Activated T-cell treated with anti-CD3 and anti-CD28 coated beads for 4 hours (primary cell): Measurements from ENCODE around the gene RNU1-3.
"Not testable (repeated sequence)": the region's sequence is repeated elsewhere in the genome, so short reads cannot be mapped to it uniquely, and the experiment has no call there.

Experiments
- DNase-seq: peaks from one replicate; pipeline ENCODE4 v3.0.0-alpha.2; 2020

Gene RNU1-3

DNA sequence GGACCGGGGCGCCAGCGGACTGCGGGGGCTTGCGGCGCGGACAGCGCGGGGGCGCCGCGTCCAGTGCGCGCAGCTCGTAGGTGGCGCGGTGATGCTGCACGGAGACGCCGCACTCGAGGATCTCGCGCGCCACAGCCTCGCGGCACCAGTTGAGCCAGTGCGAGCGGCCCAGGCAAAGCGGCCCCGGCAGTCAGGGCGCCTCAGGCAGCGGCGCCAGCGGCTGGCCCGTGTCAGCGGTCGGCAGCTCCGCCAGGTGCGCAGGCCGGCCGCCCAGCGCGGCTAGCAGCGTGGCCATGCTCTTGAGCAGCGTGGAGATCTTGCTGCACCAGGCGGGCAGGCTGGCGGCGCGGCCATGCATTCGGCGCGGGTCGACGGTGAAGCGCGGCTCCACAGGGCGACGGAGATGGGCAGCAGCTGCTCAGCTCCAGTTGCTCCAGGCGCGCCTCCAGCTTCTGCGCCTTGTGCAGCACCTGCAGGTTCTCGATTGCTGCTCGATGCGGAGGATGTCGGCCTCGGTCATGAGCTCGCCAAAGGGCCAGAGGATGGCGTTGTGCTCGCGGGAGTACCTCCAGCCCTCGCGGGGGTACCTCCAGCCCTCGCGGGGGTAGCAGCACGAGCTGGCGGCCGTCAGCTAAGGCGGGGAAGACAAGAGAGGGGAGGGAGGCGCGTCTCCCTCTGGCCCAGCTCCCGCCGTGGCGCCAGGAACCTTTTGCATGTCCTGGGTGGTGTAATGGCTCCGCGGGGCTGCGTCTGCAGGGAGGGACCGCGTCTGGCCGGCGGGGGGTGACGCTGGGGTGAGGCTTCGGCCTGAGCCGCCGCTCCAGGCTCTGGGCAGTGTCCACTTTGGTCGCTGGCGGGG lies 26.9 kb upstream of the RNU1-3 start:
- not testable (repeated sequence) for DNase-seq

DNA sequence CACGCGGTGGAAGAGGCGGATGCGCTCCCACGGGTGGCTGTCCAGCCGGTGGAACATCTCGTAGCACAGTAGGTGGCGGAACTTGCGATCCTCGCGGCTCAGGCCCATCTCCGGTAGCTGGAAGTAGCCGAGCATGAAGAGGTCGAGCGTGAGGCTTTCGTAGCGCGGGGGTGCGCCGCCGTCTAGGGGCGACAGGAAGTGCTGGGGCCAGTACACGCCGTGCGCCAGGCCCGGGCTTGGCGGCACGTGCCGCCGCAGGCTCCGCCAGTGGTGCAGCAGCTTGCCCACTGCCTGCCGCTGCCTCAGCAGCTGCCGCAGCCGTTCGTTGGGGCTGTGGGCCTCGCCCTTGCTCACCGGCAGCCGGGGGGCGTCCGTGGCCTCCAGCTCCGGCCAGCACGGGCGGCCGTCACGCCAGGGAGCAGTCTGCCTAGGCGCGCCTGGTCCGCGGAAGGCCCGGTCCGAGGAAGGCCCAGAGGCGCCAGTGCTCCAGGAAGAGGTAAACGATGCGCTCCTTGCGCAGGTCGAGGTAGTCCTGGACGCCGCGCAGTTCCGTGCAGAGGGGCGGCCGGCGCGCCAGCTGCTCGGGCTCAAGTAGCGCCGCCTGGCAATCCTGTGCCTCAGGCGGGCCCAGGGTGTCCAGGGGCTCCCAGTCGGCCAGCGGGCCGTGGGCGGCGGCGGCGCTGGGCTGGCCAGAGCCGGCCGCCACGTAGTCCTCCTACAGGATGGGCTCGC lies 26.1 kb upstream of the RNU1-3 start:
- DNase-seq: not testable (repeated sequence)

DNA sequence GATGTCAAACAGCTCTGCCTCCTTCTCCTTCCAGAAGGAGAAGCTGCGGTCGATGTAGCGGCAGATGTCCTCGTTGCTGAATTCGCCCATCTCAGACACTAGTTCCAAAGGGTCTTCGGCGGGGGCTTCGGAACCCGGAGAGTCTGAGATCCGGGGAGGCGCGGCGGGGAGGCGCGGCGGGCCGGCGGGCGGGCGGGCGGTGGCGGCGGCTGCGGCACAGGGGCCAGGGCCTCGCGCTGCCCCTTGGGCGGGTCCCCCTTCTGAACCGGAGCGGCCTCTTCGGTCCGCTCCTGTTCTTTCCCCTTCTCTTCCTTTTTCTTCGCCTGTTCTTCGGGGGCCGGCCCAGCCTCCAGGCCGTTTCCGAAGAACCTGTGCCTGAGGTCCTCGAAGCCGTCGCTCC lies 25.5 kb upstream of the RNU1-3 start:
- DNase-seq: not testable (repeated sequence)

DNA sequence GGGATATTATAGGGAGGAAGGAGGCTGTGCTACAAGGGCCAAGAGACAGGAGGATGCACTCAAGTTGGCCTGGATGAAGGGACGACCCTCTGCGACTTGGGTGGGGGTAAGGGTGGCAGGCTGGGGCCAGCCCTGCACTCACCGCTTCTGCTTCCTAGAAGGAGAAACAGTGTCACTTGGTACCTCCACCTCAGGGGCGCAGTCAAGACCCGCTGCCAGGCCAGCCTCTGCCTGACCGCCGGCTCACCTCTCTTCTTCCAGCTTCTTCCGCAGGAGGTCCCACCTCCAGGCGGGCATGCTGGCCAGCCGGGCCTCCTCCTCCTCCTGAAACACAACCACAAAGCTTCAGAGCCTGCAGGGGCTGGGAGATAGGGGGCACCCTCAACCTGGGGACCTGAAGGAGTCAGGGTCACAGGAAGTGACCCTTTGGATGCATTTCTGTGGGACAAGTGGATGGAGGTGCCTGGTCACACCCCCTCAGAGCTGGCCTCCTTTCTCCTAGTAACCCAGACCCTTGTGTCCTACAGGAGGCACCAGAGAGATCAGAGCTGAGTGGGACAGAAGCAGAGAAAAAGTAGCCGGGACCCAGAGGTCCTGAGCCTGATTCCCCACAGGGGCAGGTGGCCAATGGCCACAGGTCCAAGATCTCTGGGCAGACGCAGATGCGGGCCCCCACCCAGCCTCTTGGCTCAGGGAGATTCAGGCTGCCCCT lies 24.4 kb upstream of the RNU1-3 start:
- DNase-seq: not testable (repeated sequence)

DNA sequence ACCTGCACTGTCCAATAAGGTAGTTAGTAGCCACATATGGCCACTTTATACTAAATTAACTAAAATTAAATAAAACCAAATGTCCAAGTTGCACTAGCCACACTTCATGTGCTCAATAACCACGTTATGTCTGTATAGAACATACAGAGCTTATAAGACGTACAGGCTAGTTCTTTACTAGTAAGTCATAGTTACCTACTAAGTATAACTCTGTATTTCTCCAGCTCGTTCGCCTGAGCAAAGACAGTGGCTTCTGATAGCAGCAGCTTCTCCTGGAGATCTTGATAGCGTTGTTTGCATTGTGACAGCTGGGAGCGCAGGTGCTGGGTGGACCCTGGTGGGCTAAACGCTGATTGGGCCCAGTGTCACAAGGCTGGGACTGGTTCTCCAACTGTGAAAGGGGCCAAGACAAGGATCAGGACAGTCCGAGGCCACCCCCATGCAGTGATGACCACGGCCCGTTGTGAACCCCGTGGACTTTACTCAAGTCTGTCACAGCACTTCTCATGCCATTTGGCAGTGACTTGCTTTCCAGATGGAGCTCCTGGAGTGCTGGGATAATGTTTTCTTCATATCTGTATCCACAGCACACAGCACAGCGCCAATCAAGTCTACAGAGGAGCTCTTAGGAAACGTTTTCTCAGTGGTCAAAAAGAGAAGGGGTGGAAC lies 20.5 kb upstream of the RNU1-3 start:
- not testable (repeated sequence) for DNase-seq

DNA sequence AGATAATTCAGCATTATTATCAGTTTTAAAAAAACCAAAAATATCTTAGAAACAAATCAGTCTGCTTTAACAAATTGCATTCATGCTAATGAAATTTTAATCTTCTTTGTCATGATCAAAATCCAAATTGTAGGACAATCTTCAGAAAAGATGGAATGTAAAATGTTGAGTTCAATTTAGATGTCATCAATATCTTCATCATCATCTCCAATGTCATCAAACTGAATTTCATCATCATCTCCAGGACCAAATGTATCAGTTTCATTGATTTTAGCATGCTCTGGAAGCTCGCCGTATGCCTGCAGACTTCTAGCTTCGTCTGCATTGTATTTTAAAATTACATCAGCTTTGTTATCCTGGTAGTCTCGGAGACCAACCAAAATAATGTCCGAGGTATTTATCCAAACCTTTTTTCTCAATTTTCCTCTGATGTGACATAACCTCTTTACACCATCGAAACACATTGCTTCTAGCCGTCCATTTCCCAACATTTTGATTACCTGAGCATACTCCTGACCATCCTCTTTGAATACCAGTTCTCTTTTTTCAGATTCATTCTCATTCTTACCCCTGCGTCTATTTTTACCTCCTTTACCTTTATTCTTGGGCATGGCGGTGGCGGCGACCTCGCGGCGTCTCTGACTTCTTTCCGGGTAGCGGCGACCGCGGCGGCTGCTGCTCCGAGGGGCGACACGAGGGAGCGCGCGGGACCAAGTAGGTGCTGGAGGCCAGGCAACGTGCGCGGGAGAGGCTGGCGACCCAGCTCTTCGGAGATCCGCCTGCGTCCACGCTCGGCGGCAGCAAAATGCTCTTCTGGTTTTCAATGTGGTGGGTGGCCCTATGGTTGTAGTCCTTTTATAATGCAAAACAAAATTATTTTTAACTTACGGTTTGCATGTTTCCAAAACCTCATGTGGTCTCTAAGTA lies 19.0 kb upstream of the RNU1-3 start:
- not testable (repeated sequence) for DNase-seq

DNA sequence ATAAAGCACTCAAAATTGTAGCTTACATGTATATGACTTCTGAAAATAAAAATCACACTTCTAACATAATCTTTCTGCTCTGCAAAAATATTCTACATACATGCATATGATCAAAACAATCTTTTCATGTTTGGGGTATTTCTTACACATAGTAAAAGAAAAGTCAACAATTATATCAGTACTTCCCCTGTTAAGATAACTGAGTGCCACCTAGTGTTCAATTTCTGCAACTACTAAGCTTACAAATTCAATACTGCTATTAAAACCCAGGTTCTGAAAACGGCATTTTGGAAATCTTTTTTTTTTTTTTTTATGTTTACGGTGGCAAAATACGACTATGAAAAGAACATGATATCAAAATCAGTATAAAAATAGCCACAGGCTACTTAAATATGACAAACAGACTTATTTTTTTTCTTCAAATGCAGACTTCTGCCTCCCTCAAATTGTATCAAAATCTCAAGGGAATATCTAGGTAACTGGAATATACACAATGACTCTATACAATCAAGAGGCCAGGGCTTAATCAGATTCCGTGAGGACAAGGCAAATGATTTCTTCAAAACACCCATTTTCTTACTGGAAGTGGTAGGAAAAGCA lies 18.1 kb upstream of the RNU1-3 start:
- not testable (repeated sequence) for DNase-seq

DNA sequence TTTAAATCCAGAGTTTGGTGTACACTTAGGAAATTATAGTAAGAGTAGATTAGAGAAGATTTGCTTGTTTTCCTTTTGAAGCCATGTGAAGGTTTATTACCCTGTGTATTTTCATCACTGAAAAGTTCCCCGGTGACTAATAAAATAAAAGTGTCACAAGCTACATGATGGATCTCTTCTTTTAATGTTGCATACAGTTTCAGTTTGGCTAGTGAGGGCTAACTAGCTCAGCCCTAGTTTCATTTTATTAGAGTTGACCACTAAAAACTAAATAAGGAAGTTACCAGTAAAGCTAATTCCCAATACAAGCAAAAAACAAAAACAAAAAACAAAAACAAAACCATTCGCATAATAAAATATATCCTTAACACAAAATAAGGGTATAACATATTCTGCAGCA lies 17.4 kb upstream of the RNU1-3 start:
- not testable (repeated sequence) for DNase-seq

DNA sequence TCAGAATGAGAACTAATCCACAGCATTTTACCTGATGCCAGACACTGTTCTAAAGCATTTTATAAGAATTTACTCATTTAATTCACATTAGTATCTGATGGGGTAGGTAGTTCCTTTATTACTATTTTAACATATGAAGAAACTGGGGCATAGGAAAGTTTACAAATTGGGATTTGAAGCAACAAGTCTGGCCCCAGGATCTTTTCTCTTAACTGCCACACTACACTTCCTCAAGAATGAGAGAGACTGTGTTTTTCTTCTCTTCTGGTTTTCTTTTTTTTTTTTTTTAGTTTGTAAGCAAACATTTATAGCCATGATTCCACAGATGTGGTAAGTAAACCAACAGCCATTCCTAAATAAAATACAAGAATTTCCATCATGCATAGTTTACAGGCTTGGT lies 16.1 kb upstream of the RNU1-3 start:
- not testable (repeated sequence) for DNase-seq

DNA sequence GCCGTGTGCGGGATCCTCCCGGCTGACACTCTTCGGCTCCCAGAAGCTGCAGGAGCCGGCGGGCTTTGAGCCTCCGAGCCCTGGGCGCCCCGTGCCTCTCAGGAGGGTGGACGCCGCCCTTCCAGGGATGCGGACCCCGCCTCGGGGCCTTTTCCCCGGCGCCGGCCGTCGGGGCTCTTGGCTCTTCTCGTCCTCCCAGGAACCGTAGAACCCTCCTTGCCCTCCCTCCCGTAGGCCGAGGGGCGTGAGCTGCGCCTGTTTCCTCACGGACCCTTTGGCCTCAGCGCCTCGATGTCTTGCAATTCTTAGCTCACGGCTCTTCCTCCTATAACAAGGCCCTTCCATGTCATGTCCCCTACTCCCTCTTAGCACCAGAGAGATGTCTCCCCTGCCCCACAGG lies 13.6 kb upstream of the RNU1-3 start:
- not testable (repeated sequence) for DNase-seq

DNA sequence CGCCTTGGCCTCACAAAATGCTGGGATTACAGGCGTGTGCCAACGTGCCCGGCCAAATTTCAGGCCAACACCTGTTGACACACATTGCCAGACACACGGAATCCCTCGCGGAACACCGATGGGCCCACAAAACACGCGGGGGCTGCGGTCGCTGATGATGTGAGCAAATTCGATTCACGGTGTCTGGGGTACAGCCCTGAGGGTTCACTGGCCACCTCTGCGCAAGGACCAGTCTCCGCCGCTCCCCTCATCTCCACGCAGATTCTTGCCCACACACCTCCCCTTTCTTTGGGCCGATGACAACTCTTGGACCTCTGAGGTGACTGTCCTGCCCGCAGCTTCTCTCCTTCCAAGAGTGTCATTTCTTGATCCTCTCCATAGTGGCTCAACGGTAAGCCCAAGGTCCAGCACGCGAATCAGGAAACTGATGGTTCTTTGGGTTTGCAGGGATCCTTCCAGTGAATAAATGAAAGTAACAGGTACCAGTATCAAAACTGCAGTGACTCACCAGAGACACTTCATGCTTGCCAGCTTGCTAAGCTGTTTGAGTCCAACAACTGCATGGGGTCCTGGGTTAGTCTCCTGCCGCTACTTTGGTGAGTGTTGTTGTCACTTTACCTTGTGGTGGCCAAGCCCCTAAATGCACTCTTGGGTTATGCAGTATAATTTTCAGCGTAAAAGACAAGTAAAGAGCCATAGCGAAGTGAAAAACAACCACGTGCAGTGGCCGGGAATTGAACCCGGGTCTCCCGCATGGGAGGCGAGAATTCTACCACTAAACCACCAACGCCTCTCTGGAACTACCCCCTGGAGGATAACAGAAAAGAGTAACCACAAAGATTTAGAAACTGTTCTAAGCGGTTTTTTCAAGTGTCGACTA lies 11.0 kb upstream of the RNU1-3 start:
- peak; percentile 27 for DNase-seq

DNA sequence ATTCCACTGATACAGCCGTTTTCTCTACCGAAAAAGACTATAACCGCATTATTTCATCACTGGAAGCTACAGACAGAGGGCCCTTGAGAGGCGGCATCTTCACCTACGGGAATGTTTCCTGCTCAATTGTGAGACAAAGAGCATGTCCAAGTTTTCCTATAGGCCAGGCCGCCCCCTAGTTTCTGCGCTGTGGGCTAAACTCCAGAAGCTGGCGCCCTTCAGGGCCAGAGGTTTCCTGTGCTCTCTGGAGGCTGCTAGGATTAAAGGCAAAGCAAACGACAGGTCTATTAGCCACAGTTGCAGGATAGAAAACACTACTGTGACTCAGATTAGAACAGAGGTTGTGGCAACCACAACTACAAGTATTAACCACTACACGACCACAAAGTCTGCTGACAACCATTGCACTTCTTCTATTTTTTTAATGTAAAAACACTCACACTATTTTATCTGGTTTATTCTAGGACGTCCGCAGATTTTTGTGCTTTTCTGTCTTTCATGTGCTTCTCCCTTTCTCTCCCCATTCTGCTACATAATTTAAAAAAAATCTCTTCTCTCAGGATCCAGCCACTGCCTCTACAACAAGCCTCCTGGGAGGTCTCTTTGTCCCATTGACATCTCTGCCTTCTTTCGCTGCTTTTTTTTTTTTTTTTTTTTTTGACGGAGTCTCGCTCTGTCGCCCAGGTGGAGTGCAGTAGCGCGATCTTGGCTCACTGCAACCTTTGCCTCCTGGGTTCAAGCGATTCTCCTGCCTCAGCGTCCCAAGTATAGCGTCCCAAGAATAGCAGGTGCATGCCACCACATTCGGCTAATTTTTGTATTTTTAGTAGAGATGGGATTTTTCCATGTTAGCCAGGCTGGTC lies 10.1 kb upstream of the RNU1-3 start:
- DNase-seq: not testable (repeated sequence)

DNA sequence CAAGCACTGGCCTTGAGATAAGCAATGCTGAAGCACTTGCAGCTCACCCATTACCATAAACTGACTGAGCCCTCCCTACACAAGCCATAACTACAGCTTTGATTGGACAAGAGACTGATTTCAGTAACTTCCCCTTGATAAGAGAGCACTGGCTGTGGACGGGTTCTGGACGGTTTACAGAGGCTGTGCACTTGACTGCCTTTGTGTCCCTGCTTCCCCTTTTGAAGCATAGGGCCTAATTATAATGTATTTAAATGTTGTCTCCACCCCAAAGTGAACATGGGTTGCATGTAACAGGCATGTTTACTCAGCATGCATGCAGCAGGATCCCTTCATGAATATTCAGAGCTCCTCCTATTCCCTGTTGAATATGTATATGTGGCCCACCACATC lies 8.4 kb upstream of the RNU1-3 start:
- not testable (repeated sequence) for DNase-seq

DNA sequence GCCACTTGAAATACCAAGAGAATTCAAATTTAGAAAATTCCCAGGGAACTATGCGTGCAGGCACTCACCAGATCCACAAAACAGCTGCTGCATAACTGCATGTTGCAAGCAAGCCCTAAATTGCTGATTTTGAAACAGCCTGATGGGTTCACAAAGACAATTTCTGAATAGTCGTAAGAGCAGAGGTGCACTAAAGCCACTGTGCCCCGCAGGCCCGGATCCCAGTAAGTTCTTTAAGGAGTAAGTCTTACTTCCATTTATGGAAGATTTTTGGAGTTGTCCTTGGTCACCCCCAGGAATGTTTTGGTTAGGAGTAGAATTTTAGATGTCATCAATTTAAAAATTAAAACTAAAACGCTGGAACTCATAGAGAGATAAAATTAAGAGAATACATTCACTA lies 7.2 kb upstream of the RNU1-3 start:
- not testable (repeated sequence) for DNase-seq

DNA sequence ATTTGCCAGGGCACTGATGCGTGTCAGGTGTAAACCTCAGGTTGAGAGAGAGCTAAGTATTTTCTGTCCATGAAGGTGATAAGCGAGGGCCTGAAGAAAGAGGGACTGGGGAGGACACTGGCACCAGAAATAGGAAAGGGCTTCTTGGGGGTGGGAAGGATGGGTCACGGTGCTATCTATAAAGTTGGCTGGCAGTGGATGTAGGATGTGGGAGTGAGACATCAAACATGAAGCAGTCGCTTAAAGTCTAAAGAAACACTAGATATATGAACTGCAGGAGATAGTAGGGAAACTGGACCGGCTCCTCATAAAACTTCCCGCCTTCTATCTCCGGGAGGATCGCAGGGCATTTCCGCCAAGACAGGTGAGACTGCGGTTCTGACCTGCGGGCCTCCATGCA lies 912 bp downstream of the RNU1-3 start:
- DNase-seq: not testable (repeated sequence)

DNA sequence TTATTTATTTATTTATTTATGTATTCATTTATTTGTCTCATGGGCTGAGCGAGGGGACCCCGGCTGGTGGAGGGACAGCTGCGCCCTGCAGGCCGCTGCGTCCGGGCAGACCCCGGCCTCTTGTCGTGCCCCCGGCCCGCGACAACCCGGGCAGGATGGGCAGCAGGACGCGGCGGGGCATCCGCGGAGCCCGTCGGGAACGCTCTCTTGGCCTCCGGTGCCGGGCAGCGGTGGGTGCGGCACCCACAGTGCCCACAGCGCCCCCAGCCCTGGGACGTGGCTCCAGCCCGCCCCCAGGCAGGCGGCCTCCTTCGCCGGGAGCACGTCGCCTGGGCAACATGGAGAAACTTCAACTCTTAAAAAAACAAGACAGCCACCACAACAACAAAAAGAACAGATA lies 8.5 kb downstream of the RNU1-3 start:
- not testable (repeated sequence) for DNase-seq

DNA sequence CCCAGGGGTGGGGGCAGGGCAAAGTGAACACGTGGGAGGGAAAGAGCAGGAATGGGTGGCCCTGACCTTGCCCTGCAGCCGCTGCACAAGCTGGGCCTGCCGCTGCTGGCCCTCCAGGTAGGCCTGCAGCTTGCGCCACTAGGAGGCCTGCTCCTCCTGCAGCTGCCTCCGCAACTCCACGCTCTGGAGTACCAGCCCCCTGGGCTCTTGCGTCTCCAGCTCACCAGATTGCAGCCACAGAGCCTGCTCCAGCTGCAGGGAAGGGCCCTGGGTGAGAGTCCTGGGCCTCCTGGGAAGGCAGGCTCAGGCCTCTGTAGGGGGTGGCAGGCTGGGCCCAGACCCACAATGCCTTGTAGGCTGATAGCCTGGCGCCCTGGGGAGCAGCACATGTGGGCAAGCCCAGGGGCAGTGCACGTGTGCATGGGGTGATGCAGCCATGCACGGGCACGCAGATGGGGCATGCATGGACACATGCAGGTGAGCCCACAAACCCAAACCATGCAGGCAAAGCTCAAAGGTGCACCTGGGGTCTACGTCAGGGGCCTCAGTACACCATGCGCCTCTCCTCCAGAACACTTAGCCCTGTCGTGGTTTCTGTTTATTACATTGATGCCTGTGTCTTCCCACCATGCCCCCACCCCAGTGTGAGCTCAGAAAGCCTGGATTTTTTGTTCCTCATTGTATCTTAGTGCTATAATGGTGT lies 9.6 kb downstream of the RNU1-3 start:
- not testable (repeated sequence) for DNase-seq

DNA sequence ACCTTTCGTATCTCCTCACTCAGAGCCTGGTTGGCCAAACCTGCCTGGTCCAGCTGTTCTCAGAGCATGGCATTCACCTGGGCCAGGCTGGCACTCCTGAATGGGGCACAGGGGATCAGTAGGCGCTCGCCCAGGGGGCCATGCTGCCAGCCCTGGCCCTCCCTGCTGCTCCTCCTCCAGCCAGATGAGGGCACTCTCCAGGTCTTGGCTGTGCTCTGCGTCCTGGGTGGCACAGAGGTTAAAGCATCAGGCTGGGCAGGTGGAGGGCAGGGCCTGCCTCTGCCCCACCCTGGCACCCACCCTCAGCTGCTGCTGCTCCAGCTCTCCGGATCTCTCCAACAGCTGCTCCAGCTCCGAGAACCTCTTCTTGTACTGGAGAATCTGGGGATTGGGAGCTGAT lies 10.2 kb downstream of the RNU1-3 start:
- DNase-seq: not testable (repeated sequence)

DNA sequence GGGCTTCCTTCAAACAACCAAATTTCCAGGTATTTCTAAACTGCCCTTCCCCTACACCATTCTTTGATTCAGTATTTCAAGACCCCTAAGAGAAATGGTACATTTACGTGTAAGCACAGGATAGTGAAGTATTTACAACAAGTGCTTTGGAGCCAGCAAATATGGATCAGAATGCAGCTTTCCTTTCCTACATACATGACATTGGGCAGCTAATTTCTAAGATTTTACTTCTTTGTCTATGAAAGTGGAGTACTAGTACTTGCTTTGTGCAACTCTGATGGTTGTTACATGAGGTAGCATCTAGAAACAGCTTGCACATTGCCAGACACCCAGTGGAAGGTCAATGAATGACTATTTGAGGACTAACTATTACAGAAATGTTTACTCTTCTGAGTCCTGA lies 15.2 kb downstream of the RNU1-3 start:
- not testable (repeated sequence) for DNase-seq
